Adrenal gland (tissue), 5 donors: ENCODE data around the gene RGPD4.

Source experiments
- POLR2A ChIP-seq, 2 donors: fragments of 450-650 bp; IDR thresholded peaks; one replicate each; pipeline ENCODE4 v1.6.1; 2017; ENCODE audit warnings: antibody characterized with exemption in 2 of 2, mild to moderate bottlenecking in 2 of 2, moderate library complexity in 1 of 2
- TF ChIP-seq, protein P1 (sequence below), 6 experiments: fragments of 450-650 bp in 4 of 6; fragments of 200-600 bp in 2 of 6; sonication (generic) in 1 of 6; IDR thresholded peaks; 1 replicate in 5 of 6; 2 replicates in 1 of 6; pipeline versions ENCODE4 v1.5.1 to v1.8.0; 2016 to 2021; ENCODE audit warnings: antibody characterized with exemption in 6 of 6, mild to moderate bottlenecking in 2 of 6, moderate library complexity in 1 of 6
- donor health status: DM: no; HTN: no; CAD: no.

DNA sequence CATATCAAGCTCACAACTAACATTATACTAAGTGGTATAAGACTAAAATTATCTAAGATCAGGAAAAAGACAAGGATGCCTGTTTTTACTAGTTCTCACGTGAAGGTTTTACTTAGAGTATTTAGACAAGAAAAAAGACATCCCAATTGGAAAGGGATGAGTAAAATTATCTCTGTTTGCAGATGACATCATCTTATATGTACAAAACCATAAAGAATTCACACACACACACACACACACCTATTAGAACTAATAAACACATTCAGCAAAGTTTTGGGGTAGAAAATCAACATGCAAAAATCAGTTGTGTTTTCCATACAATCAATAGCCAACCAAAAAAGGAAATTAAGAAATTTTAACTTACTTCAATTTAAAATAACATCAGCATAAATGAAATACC lies 35.9 kb upstream of the RGPD4 start:
- TF ChIP-seq, protein P1, sequence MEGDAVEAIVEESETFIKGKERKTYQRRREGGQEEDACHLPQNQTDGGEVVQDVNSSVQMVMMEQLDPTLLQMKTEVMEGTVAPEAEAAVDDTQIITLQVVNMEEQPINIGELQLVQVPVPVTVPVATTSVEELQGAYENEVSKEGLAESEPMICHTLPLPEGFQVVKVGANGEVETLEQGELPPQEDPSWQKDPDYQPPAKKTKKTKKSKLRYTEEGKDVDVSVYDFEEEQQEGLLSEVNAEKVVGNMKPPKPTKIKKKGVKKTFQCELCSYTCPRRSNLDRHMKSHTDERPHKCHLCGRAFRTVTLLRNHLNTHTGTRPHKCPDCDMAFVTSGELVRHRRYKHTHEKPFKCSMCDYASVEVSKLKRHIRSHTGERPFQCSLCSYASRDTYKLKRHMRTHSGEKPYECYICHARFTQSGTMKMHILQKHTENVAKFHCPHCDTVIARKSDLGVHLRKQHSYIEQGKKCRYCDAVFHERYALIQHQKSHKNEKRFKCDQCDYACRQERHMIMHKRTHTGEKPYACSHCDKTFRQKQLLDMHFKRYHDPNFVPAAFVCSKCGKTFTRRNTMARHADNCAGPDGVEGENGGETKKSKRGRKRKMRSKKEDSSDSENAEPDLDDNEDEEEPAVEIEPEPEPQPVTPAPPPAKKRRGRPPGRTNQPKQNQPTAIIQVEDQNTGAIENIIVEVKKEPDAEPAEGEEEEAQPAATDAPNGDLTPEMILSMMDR (IDR thresholded peaks at IDR 0.05) = no peak
- no peak for TF ChIP-seq POLR2A (IDR thresholded peaks at IDR 0.05)
